Ishikawa (cell line): ENCODE data around the gene AGAP1.

Experiments used
- CEBPB ChIP-seq: IDR thresholded peaks from 2 replicates; pipeline ENCODE4 v1.6.1; 2012
- CREB1 ChIP-seq: IDR thresholded peaks from 2 replicates; pipeline ENCODE4 v1.6.1; 2012; ENCODE audit warnings: low read depth
- EGR1 ChIP-seq: IDR thresholded peaks from 2 replicates; pipeline ENCODE4 v1.6.1; 2012
- EP300 ChIP-seq: IDR thresholded peaks from 2 replicates; pipeline ENCODE4 v1.6.1; 2012; ENCODE audit warnings: borderline replicate concordance
- FOXM1 ChIP-seq: IDR thresholded peaks from 2 replicates; pipeline ENCODE4 v1.6.1; 2012; ENCODE audit warnings: low read depth, borderline replicate concordance
- MAX ChIP-seq: IDR thresholded peaks from 2 replicates; pipeline ENCODE4 v1.6.1; 2012
- NFIC ChIP-seq: IDR thresholded peaks from 2 replicates; pipeline ENCODE4 v1.6.1; 2012
- RAD21 ChIP-seq: IDR thresholded peaks from 2 replicates; pipeline ENCODE4 v1.6.1; 2012; ENCODE audit warnings: low read depth
- REST ChIP-seq: IDR thresholded peaks from 2 replicates; pipeline ENCODE4 v1.6.1; 2012; ENCODE audit warnings: low read depth, mild to moderate bottlenecking
- TAF1 ChIP-seq: IDR thresholded peaks from 2 replicates; pipeline ENCODE4 v1.6.1; 2012; ENCODE audit warnings: low read depth, mild to moderate bottlenecking
- TCF12 ChIP-seq: IDR thresholded peaks from 2 replicates; pipeline ENCODE4 v1.6.1; 2012; ENCODE audit warnings: low read depth
- TEAD4 ChIP-seq: IDR thresholded peaks from 2 replicates; pipeline ENCODE4 v1.6.1; 2012
- YY1 ChIP-seq: IDR thresholded peaks from 2 replicates; pipeline ENCODE4 v1.6.1; 2012; ENCODE audit warnings: low read depth
- ZBTB7A ChIP-seq: IDR thresholded peaks from 2 replicates; pipeline ENCODE4 v1.6.1; 2012; ENCODE audit warnings: low read depth
- TF ChIP-seq, protein P1 (sequence below): IDR thresholded peaks from 2 replicates; pipeline ENCODE4 v1.6.1; 2012

Gene AGAP1

DNA sequence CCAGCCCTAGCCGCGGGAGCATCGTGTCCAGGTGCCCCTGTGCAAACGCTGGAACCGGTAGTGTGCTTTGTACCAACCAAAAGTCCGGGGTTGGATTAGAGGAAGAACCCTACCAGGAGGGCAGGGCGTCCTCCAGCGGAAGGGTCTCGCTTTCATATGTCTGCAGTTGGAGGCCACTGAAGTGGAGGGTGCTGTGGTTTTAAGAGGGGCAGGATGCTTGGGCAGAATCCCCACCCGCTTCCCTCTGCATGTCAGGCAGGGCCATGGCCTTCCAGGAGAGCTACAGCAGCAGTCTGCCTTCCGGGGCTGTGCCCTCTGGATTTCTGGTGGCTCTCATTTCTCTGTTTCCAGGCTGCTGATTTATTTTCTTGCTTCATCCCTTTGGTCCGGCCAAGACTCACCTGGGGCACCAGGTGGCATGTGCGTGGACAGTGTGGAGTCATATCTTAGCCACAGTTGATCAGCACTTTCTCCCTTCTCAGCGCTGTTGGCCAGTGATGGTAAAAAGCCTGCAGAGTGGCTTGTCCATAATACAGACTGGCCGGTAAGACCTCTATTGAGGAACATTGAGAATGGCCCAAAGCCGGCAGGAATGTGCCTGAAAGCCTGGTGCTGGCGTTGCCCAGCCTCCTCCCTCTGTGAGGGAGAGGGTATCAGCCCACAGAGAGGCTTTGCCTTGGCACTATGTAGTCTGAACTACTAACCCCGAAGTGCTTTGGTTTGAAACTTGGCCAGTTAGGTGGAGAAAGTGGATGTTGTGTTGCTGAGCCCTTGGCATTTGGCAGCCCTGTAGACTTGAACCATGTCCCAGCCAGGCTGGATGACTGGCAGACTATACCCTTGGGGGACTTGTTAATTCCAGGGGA, 1.8 kb downstream of the AGAP1 start:
- TF ChIP-seq YY1, result no peak
- no peak for TF ChIP-seq TAF1
- TF ChIP-seq TEAD4, result no peak
- TF ChIP-seq TCF12, result no peak
- no peak for TF ChIP-seq FOXM1

DNA sequence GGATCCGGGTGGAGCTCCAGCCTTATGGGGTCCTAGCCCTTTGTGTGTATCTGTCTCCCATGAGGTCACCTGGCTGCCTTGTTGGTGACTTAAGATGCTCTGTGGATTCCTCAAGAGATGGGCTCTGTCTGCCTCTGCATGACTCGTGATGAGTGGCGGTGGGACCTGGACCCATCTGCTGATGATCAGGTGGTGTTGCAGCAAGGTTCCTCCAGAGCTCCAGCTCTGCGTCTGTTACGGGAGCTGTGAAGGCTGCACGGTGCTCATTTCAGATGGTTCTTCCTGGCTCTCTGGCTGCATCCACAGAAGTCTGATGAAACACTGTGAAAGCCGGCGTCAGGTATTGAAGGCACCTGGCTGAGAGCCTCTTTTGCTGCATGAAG, 2.4 kb downstream of the AGAP1 start:
- TF ChIP-seq REST (no peak), FOXM1 (no peak), CEBPB (no peak), TCF12 (no peak), CREB1 (no peak), ZBTB7A (no peak), EP300 (no peak), YY1 (no peak), TEAD4 (no peak), EGR1 (no peak), NFIC (no peak), TAF1 (no peak), RAD21 (no peak), MAX (no peak)
- TF ChIP-seq, protein P1, sequence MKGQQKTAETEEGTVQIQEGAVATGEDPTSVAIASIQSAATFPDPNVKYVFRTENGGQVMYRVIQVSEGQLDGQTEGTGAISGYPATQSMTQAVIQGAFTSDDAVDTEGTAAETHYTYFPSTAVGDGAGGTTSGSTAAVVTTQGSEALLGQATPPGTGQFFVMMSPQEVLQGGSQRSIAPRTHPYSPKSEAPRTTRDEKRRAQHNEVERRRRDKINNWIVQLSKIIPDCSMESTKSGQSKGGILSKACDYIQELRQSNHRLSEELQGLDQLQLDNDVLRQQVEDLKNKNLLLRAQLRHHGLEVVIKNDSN, result no peak

DNA sequence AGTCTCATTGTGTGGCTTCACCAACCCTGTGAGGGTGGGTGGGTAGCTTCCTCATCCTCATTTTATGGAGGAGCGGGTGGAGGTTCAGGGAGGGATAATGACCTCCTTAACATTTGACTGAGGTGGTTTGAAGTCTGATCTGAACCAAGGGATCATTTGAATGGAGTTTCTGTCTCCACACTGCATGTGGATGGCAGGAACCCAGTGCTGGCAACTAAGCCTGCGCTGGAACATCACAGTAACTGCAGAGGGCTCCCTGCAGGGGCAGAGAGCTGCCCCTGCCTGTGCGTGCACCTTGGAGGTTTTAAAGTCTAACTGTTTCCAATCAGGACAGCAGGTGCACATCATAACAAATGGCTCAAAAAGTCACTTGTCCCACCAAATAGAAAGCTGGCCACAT, 3.3 kb downstream of the AGAP1 start:
- TF ChIP-seq, protein P1, result no peak
- TF ChIP-seq REST (no peak), NFIC (no peak)

- no peak for TF ChIP-seq FOXM1
- no peak for TF ChIP-seq YY1
- TF ChIP-seq RAD21, result peak; percentile 51; the same call in 1 of the 2 replicates
- no peak for TF ChIP-seq CREB1
- TF ChIP-seq ZBTB7A, result no peak
These were observed 4.7 kb downstream of the AGAP1 start for GRCh38 chr2:235498541-235498940.

DNA sequence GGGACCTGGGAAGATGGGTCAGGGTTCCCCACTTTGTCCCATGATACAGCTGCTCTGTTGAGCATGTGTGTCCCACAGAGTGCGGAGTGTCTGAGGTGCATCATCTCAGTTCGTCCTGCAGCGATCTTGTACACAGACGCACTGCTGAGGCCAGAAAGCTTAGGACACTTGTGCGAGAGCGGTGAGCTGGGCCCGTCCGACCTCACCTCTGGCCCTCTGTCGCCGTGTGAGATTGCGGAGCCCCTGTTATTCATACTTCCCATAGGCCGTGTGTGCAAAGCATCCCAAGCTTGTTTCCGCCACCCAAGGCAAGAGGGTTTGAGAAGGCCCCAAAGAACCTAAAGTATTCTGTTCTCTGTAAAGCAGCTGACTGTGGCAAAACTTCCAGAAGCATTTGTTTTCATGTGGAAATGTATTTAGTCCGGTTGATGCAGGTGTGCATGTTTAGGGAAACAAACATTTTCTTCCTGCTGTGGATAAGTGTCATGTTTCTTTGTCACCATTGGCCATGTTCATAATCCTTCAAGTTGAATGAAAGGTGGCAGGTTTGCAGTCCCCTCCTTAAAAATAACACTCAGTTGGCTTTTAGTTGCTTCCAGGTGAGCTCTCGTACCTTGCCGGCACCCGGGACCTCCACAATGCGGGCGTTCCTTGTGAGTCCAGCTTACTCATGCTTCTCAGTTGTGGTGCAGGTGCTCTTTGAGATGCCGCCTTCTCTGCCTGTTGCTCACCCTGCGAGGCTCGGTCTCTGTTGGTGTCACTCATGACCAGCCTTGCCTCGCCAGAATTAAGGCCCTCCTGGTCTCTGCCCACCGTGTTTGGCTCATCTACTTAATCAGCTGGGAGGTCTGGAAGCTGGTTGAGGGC, 5.3 kb downstream of the AGAP1 start:
- peak; percentile 71 for TF ChIP-seq MAX
- TF ChIP-seq CREB1, result no peak
- peak; percentile 35; the same call in 1 of the 2 replicates for TF ChIP-seq TCF12

DNA sequence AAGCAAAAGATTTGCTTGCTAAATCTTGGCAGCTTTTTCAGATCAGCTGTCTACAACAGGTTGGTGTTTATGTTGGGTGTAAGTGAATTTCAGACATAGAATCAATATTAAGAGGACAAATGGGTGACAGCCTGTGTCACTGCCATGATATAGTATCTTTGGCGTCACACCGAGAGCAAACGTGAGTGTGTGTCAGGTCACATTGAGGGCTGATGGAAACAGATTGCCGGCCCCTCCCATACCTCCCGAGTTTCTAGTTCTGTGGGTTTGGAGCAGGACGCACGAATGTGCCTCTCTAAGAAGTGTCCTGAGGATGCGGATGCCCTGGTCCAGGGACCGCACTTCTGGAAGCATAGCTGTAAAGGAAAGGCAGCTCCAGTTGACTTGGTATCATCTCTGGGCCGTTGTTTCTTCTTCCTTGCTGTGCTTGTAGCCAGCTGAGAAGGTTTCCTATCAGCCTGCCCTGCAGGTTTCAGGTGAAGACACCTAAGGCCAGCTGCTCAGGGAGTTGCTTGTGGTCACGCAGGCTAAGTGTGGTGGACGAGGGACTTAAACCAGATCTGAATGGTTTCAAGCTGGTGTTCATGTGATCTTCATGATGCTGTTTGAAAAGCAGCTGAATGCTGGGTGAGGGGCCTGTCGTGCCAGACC, 6.4 kb downstream of the AGAP1 start:
- TF ChIP-seq REST, result no peak
- TF ChIP-seq CREB1, result no peak
- TF ChIP-seq TEAD4, result no peak
- TF ChIP-seq RAD21, result no peak
- TF ChIP-seq TAF1, result no peak
- TF ChIP-seq YY1, result no peak
- TF ChIP-seq FOXM1, result no peak
- TF ChIP-seq, protein P1, result no peak
- no peak for TF ChIP-seq EGR1
- no peak for TF ChIP-seq TCF12
- TF ChIP-seq CEBPB, result no peak
- no peak for TF ChIP-seq ZBTB7A
- no peak for TF ChIP-seq MAX
- TF ChIP-seq NFIC, result no peak
- no peak for TF ChIP-seq EP300
